Measurements from ENCODE around the gene G2E3.
"Not testable (repeated sequence)": the region's sequence is repeated elsewhere in the genome, so short reads cannot be mapped to it uniquely, and the experiment has no call there.

The G2E3 gene

GRCh38 chr14:30558362-30558674 is 640 bp upstream of the G2E3 start:
- DNase-seq (ENCODE audit: extremely low read depth in 1 of 2, low read depth in 1 of 2) = no peak

GRCh38 chr14:30559638-30560091 is 707 bp downstream of the G2E3 start:
- DNase-seq (ENCODE audit: extremely low read depth in 1 of 2, low read depth in 1 of 2) = no peak

- DNase-seq (ENCODE audit: extremely low read depth in 1 of 2, low read depth in 1 of 2) = no peak
Measured at GRCh38 chr14:30560581-30560980, 1.6 kb downstream of the G2E3 start.

- DNase-seq (ENCODE audit: extremely low read depth in 1 of 2, low read depth in 1 of 2) = no peak
Measured at GRCh38 chr14:30564235-30564867, 5.4 kb downstream of the G2E3 start.

- DNase-seq (ENCODE audit: extremely low read depth in 1 of 2, low read depth in 1 of 2) = no peak
Measured at GRCh38 chr14:30564868-30565248, 5.9 kb downstream of the G2E3 start.

- no peak for DNase-seq (ENCODE audit: extremely low read depth in 1 of 2, low read depth in 1 of 2)
Measured at GRCh38 chr14:30569216-30569902, 10.4 kb downstream of the G2E3 start.

GRCh38 chr14:30569903-30570226 is 10.9 kb downstream of the G2E3 start:
- no peak for DNase-seq (ENCODE audit: extremely low read depth in 1 of 2, low read depth in 1 of 2)

GRCh38 chr14:30572237-30572636 is 13.3 kb downstream of the G2E3 start:
- no peak for DNase-seq (ENCODE audit: extremely low read depth in 1 of 2, low read depth in 1 of 2)

- no peak for DNase-seq (ENCODE audit: extremely low read depth in 1 of 2, low read depth in 1 of 2)
Measured at GRCh38 chr14:30572771-30573170, 13.8 kb downstream of the G2E3 start.

- DNase-seq (ENCODE audit: extremely low read depth in 1 of 2, low read depth in 1 of 2) = no peak
Measured at GRCh38 chr14:30573226-30573814, 14.4 kb downstream of the G2E3 start.

- no peak for DNase-seq (ENCODE audit: extremely low read depth in 1 of 2, low read depth in 1 of 2)
Measured at GRCh38 chr14:30573966-30574365, 15.0 kb downstream of the G2E3 start.

- DNase-seq (ENCODE audit: extremely low read depth in 1 of 2, low read depth in 1 of 2) = not testable (repeated sequence)
Measured at GRCh38 chr14:30574777-30575176, 15.8 kb downstream of the G2E3 start.

GRCh38 chr14:30576333-30576732 is 17.4 kb downstream of the G2E3 start:
- not testable (repeated sequence) for DNase-seq (ENCODE audit: extremely low read depth in 1 of 2, low read depth in 1 of 2)

- DNase-seq (ENCODE audit: extremely low read depth in 1 of 2, low read depth in 1 of 2) = no peak
Measured at GRCh38 chr14:30580616-30581282, 21.8 kb downstream of the G2E3 start.

- DNase-seq (ENCODE audit: extremely low read depth in 1 of 2, low read depth in 1 of 2) = no peak
Measured at GRCh38 chr14:30581283-30581625, 22.3 kb downstream of the G2E3 start.

GRCh38 chr14:30582376-30582775 is 23.4 kb downstream of the G2E3 start:
- no peak for DNase-seq (ENCODE audit: extremely low read depth in 1 of 2, low read depth in 1 of 2)

GRCh38 chr14:30584058-30584630 is 25.2 kb downstream of the G2E3 start:
- DNase-seq (ENCODE audit: extremely low read depth in 1 of 2, low read depth in 1 of 2) = no peak

- DNase-seq (ENCODE audit: extremely low read depth in 1 of 2, low read depth in 1 of 2) = no peak
Measured at GRCh38 chr14:30585204-30585603, 26.2 kb downstream of the G2E3 start.

- DNase-seq (ENCODE audit: extremely low read depth in 1 of 2, low read depth in 1 of 2) = no peak
Measured at GRCh38 chr14:30587141-30587540, 28.2 kb downstream of the G2E3 start.

- DNase-seq (ENCODE audit: extremely low read depth in 1 of 2, low read depth in 1 of 2) = no peak
Measured at GRCh38 chr14:30588873-30589272, 29.9 kb downstream of the G2E3 start.

- DNase-seq (ENCODE audit: extremely low read depth in 1 of 2, low read depth in 1 of 2) = no peak
Measured at GRCh38 chr14:30596935-30597334, 38.0 kb downstream of the G2E3 start.

GRCh38 chr14:30597504-30597903 is 38.5 kb downstream of the G2E3 start:
- no peak for DNase-seq (ENCODE audit: extremely low read depth in 1 of 2, low read depth in 1 of 2)

All from activated CD8-positive, alpha-beta memory T cell treated with anti-CD3 and anti-CD28 coated beads for 1 hour (primary cell).